GM19324 (cell line): ENCODE measurements around the gene C12orf60.

Experiments used
- ATAC-seq: cut with Tn5 transposase; IDR thresholded peaks from one replicate; pipeline ENCODE4 v1.9.1; 2021; ENCODE audit warnings: mild to moderate bottlenecking, moderate library complexity; ENCODE audit not compliant: unreplicated experiment, low FRiP score

Gene C12orf60

GRCh38 chr12:14776236-14776961, 27.1 kb upstream of the C12orf60 start:
- ATAC-seq, result no peak

DNA sequence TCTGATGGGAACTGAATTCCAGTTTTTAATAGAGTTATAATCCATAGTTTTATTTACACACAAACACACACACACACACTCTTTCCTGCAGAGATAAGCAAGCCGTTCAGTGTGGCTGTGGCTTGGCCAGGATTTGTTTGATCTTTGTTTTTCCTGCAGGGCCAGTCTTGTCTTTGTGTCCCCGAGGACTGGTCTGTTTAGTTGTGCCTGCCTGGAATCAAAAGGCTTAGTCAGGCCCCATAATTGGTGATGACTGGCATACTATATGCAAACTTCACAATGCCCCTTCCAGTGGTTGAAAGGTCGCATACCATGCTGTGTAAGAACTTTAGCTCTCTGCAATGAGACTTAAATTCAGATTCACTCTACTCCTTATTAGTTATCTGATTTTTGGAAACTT, 26.2 kb upstream of the C12orf60 start:
- no peak for ATAC-seq

- ATAC-seq, result no peak
Measured at GRCh38 chr12:14779834-14780233, 23.6 kb upstream of the C12orf60 start.

GRCh38 chr12:14780859-14781258, 22.6 kb upstream of the C12orf60 start:
- no peak for ATAC-seq

GRCh38 chr12:14781563-14781962, 21.9 kb upstream of the C12orf60 start:
- ATAC-seq, result no peak

DNA sequence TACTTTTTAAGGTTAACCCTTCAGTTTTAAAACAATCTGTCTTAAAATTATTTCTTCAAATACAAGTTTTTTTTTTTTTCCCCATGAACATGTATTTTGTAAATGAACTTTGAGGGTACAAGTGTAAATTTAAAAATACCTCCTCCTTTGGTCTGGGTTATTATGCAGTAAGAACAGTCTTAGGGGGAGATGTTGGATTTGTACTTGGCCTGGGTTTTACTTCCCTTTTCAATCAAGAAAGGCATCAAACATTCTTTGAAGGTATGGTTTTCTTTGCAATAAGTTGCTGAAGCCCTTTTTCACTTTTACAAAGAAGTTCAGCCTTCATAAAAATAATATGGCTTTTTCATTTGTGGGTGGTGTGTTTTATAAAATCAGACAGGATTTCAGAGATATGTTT, 20.7 kb upstream of the C12orf60 start:
- ATAC-seq, result no peak

DNA sequence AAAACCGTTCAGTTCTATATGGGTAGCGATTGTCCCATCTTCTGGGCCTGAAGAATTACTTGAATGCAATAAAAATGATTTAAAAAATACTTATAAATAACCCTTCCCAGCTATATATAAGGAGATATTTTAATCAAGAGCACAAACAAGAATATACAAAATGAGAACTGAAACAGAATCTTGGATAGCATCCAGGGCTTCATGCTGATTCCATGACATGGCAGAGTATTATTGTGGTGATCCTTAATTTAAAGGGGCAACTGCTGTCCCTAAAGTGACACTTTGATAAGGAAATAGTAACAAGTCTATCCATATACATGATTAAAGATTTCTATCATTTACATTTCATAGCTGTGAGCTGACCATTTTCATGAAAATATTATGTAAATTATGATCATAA, 19.0 kb upstream of the C12orf60 start:
- no peak for ATAC-seq

- no peak for ATAC-seq
Measured at GRCh38 chr12:14785568-14785967, 17.9 kb upstream of the C12orf60 start.

- ATAC-seq, result no peak
Measured at GRCh38 chr12:14795028-14795448, 8.4 kb upstream of the C12orf60 start.

DNA sequence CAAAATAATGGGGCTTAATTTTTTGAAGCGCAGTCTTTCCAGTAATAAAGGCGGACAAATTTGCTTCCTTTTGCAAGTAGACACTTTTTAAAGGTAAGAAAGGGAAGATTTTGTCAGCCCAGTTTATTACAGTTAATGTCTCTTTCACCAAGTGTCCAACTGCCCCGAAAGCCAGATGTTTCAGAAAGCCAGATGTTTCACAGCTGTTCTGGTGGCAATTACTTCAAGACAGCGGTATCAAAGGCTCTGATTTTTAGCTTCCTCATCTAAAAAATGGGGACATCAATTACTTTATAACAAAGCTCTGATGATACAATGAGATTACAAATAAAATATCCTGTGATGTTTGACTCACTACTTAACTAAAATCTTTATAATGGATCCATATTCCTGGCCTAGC, 1.2 kb upstream of the C12orf60 start:
- ATAC-seq, result no peak

DNA sequence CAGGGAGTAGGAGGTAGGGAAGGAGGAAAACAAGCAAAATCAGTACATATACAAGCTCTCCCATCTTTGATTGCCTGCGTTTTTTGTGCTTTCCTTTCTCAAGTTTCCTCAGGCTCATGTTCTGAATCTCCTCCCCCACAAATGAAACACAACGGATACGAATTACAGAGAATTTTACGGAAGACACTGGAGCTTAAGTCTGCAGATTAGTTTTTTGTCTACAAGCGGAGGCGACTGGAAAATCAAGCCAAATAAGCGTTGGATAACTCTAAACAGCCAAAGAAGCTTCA, 804 bp upstream of the C12orf60 start:
- ATAC-seq, result no peak

- ATAC-seq, result peak; percentile 28
Measured at GRCh38 chr12:14803830-14804160, 325 bp downstream of the C12orf60 start.

DNA sequence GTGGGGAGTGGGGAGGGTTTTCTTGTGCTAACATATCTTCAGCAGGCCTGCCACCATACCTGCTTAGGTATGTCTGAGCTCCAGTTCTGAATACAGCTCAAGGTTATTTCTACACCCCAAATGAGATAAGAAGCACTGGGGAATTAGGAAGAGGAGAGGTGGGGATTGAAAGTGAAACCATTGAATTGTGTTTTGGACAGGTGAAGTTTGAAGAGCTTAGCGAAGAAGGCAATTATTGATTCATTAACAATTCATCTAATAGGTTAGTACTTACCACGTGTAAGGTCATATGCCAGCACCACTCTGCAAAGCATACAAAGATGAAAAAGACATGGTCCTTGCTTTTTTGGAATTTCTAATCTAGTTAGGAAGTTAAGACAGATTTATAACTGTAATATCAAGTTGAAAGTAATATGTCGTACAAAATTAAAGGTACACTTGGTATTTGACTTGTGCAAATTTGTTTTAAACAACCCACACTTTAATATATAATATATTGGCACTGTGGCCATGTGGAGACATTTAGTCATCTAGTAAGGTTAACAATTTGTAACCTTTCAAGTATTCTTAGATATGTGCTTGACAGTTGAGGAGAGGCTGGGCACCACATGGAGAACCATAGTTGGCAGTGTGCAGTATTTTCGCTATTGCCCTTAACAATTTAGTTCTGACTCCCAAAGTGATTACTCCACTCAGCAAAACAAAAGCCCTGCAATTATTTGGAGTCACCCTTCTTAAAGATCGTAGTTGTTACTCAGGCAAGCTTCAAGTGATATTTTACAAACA, 6.9 kb downstream of the C12orf60 start:
- no peak for ATAC-seq

- no peak for ATAC-seq
Measured at GRCh38 chr12:14810953-14811483, 7.5 kb downstream of the C12orf60 start.

GRCh38 chr12:14811486-14811885, 8.0 kb downstream of the C12orf60 start:
- ATAC-seq, result no peak

- no peak for ATAC-seq
Measured at GRCh38 chr12:14814014-14814413, 10.5 kb downstream of the C12orf60 start, which contains the start of gene SMCO3. Gene SMCO3, minus strand, starts transcription at chr12:14814182. Its CDS starts 7,502 bp downstream, at chr12:14806680.

GRCh38 chr12:14824012-14824634, 20.7 kb downstream of the C12orf60 start:
- no peak for ATAC-seq

- no peak for ATAC-seq
Measured at GRCh38 chr12:14825256-14825655, 21.8 kb downstream of the C12orf60 start.

DNA sequence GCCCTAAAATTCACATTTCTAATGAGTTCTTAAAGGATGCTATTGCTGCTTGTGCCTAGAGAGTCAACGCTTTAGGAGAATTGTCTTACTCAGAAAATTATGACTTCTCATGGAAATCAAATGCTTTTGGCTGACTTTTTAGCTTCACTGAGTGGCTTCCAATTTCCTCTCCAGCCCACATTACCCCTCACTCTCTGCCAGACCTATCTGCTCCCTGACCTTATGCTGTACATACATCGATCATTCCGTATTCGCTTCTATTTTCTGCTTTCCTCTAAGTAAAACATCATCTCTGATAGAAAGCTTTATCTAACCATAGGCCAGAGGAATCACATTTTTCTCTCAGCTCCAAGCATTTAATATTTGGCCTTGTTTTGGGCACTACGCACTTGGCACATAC, 23.0 kb downstream of the C12orf60 start:
- ATAC-seq, result no peak

- ATAC-seq, result no peak
Measured at GRCh38 chr12:14827043-14827442, 23.6 kb downstream of the C12orf60 start.

- peak; percentile 74 for ATAC-seq
Measured at GRCh38 chr12:14828892-14829291, 25.4 kb downstream of the C12orf60 start.
